ENCODE results near the gene CCDC121. TPM values are rescaled to one million over a fixed set of nuclear protein-coding genes. Genes with fewer than 3 reads are reported as not detected.
"Not testable (repeated sequence)": the region's sequence is repeated elsewhere in the genome, so short reads cannot be mapped to it uniquely, and the experiment has no call there.

The CCDC121 gene
- total RNA-seq, 4 donors from 2014 or later = 1.2 to 8.0 (median 3.2) TPM

- ATAC-seq (ENCODE audit: low FRiP score) = no peak
- no peak for DNase-seq (ENCODE audit: low spot score)
Measured at GRCh38 chr2:27621524-27621923, 7.3 kb downstream of the CCDC121 start.

DNA sequence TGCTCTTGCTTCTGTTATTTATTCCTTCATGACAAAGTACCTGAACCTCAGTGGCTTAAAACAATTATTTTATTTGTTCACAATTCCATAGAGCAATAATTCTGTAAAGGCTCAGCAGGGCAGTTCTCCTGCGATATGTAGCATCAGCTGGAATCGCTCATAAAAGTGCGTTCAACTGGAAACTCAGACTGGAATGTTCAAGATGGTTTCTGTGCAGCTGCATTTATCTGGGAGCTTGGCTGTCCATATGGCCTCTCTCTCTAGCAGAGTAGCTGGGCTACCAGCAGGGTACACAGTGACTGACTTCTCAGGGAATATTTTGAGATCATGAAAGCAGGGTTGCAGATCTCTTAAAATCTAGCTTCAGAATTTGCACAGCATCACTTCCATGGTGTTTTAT lies 13.5 kb downstream of the CCDC121 start:
- DNase-seq (ENCODE audit: low spot score) = no peak
- TF ChIP-seq, protein P1, sequence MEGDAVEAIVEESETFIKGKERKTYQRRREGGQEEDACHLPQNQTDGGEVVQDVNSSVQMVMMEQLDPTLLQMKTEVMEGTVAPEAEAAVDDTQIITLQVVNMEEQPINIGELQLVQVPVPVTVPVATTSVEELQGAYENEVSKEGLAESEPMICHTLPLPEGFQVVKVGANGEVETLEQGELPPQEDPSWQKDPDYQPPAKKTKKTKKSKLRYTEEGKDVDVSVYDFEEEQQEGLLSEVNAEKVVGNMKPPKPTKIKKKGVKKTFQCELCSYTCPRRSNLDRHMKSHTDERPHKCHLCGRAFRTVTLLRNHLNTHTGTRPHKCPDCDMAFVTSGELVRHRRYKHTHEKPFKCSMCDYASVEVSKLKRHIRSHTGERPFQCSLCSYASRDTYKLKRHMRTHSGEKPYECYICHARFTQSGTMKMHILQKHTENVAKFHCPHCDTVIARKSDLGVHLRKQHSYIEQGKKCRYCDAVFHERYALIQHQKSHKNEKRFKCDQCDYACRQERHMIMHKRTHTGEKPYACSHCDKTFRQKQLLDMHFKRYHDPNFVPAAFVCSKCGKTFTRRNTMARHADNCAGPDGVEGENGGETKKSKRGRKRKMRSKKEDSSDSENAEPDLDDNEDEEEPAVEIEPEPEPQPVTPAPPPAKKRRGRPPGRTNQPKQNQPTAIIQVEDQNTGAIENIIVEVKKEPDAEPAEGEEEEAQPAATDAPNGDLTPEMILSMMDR (IDR thresholded peaks at IDR 0.05) = no peak
- no peak for ATAC-seq (ENCODE audit: low FRiP score)

More at GRCh38 chr2:27621524-27621923, 7.3 kb downstream of the CCDC121 start:
- TF ChIP-seq, protein P1 (IDR thresholded peaks at IDR 0.05) = no peak

DNA sequence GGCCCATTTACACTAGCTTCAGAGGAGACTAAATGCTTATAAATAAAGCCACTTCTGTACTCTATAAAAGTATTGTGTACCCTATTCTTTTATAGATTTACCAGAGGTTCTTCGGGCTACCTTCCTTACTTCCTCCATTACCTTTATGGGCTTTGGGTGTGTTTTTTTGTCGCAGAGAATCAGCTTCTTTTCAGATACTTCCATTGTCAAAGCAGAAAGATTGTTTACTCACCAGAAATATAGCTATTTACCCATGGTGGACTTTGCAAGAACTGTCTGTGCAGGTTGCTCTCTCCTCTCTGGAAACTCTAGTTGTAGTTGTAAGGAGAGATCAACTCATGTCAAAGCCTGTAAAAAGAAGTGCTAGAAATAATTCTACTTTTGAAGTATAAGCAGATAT lies 14.8 kb downstream of the CCDC121 start:
- ATAC-seq (ENCODE audit: low FRiP score) (no peak), DNase-seq (ENCODE audit: low spot score) (no peak)
- TF ChIP-seq, protein P1 (IDR thresholded peaks at IDR 0.05) = no peak

DNA sequence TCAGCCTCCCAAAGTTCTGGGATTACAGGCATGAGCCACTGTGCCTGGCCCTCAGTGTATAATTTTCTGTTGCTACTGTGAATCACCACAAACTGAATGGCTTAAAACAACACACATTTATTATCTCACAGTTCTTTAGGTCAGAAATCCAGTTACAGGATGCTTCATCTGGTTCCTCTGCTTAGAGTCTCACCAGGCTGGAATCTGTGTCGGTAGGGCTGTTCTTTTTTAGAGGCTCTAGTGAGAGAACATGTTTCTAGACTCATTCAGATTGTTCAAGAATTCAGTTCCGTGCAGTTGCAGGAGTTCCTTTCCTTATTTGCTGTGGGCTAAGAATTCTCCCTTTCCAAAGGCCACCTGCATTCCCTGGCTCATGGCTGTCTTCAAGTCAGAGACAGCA lies 22.2 kb downstream of the CCDC121 start:
- DNase-seq (ENCODE audit: low spot score) (no peak), ATAC-seq (ENCODE audit: low FRiP score) (no peak)
- TF ChIP-seq, protein P1 (IDR thresholded peaks at IDR 0.05) = no peak

- TF ChIP-seq, protein P1 (IDR thresholded peaks at IDR 0.05) = no peak
- DNase-seq (ENCODE audit: low spot score) (no peak), ATAC-seq (ENCODE audit: low FRiP score) (no peak)
Measured at GRCh38 chr2:27596627-27597026, 32.2 kb downstream of the CCDC121 start.

DNA sequence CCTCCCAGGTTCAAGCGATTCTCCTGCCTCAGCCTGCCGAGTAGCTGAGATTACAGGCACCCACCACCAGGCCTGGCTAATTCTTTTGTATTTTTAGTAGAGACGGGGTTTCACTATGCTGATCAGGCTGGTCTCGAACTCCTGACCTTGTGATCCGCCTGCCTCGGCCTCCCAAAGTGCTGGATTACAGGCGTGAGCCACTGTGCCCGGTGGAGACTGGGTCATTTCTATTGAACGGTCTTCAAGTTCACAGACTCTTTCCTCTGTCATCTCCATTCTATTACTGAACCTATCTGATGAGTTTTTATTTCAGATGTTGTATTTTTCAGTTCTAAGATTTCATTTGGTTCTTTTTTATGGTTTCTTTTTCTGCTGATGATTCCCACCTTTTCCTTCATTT lies 33.4 kb downstream of the CCDC121 start:
- not testable (repeated sequence) for ATAC-seq (ENCODE audit: low FRiP score); DNase-seq (ENCODE audit: low spot score)

DNA sequence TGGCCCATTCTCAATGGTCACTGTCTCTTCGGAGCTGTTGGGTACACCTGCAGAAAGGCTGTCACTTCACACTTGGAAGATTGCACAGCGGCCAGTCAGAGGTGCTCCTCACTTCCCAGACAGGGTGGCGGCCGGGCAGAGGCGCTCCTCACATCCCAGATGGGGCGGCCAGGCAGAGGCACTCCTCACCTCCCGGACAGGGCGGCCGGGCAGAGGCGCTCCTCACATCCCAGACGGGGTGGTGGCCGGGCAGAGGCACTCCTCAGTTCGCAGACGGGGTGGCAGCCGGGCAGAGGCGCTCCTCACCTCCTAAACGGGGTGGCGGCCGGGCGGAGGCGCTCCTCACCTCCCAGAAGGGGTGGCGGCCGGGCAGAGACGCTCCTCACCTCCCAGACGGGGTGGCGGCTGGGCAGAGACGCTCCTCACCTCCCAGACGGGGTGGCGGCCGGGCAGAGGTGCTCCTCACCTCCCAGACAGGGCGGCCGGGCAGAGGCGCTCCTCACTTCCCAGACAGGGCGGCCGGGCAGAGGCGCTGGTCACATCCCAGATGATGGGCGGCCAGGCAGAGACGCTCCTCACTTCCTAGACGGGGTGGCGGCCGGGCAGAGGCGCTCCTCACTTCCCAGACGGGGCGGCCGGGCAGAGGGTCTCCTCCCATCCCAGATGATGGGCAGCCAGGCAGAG lies 34.6 kb downstream of the CCDC121 start:
- DNase-seq (ENCODE audit: low spot score); ATAC-seq (ENCODE audit: low FRiP score): not testable (repeated sequence)

DNA sequence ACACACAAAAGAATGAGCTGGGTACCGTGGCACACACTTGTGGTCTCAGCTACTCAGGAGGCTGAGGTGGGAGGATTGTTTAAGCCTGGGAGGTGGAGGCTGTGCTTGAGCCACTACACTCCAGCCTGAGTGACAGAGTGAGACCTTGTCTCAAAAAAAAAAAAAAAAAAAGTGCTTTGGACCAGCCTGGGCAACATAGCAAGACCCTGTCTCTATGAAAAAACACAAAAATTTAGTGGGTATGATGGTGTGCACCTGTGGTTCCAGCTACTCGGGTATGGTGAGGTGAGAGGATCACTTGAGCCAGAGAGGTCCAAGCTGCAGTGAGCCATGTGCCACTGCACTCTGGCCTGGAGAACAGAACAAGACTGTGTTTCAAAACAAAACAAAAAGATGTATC lies 35.6 kb downstream of the CCDC121 start:
- TF ChIP-seq, protein P1 (IDR thresholded peaks at IDR 0.05) = no peak
- ATAC-seq (ENCODE audit: low FRiP score) (no peak), DNase-seq (ENCODE audit: low spot score) (no peak)

Measured in omental fat pad (tissue), 4 donors.